ENCODE measurements around the gene DIS3L2. TPM values are rescaled to one million over a fixed set of nuclear protein-coding genes. Genes with fewer than 3 reads are reported as not detected.

DIS3L2 gene
- total and polyA plus RNA-seq, 2 experiments from 2014 or later = 15.2 to 25.3 TPM

DNA sequence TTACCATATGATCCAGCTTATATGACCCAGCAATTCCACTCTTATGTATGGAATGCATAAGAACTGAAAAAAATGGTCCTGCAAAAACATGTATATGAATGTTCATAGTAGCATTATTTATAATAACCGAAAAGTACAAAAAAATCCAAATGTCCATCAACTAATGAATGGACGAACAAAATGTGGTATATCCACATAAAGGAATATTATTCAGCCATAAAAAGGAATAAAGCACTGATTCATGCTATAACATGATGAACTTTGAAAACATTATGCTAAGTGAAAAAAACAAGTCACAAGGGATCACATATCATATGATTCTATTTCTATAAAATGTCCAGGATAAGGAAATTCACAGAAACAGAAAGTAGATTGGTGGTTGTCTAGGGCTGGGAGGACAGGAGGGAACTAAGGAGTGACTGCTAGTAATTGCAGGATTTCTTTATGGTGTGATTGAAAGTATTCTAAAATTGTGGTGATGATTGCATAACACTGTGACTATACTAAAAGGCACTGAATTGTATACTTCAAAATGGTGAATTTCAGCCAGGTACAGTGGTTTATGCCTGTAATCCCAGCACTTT lies 10.0 kb upstream of the DIS3L2 start (continued):
- TF ChIP-seq JUNB (IDR thresholded peaks at IDR 0.05; ENCODE audit: unreplicated experiment) (no peak), EZH2 (IDR thresholded peaks at IDR 0.05; ENCODE audit: low read depth, unreplicated experiment) (no peak), ZNF331 (CRISPR knock-in tag; IDR thresholded peaks at IDR 0.05; ENCODE audit: low read depth) (no peak), ZNF114 (CRISPR knock-in tag; IDR thresholded peaks at IDR 0.05) (no peak), POLR2AphosphoS5 (IDR thresholded peaks at IDR 0.05; ENCODE audit: low read depth) (no peak), ETS1 (IDR thresholded peaks at IDR 0.05) (no peak), CREB1 (CRISPR knock-in tag; IDR thresholded peaks at IDR 0.05; ENCODE audit: low read depth) (no peak), NANOG (IDR thresholded peaks at IDR 0.05; ENCODE audit: borderline replicate concordance) (no peak), STAT1 (IDR thresholded peaks at IDR 0.05; ENCODE audit: unreplicated experiment) (no peak)
- TF ChIP-seq, protein P1, sequence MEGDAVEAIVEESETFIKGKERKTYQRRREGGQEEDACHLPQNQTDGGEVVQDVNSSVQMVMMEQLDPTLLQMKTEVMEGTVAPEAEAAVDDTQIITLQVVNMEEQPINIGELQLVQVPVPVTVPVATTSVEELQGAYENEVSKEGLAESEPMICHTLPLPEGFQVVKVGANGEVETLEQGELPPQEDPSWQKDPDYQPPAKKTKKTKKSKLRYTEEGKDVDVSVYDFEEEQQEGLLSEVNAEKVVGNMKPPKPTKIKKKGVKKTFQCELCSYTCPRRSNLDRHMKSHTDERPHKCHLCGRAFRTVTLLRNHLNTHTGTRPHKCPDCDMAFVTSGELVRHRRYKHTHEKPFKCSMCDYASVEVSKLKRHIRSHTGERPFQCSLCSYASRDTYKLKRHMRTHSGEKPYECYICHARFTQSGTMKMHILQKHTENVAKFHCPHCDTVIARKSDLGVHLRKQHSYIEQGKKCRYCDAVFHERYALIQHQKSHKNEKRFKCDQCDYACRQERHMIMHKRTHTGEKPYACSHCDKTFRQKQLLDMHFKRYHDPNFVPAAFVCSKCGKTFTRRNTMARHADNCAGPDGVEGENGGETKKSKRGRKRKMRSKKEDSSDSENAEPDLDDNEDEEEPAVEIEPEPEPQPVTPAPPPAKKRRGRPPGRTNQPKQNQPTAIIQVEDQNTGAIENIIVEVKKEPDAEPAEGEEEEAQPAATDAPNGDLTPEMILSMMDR (conservative IDR thresholded peaks at IDR 0.05; ENCODE audit: low read depth in 2 of 2) = no peak
- TF ChIP-seq, protein P2, sequence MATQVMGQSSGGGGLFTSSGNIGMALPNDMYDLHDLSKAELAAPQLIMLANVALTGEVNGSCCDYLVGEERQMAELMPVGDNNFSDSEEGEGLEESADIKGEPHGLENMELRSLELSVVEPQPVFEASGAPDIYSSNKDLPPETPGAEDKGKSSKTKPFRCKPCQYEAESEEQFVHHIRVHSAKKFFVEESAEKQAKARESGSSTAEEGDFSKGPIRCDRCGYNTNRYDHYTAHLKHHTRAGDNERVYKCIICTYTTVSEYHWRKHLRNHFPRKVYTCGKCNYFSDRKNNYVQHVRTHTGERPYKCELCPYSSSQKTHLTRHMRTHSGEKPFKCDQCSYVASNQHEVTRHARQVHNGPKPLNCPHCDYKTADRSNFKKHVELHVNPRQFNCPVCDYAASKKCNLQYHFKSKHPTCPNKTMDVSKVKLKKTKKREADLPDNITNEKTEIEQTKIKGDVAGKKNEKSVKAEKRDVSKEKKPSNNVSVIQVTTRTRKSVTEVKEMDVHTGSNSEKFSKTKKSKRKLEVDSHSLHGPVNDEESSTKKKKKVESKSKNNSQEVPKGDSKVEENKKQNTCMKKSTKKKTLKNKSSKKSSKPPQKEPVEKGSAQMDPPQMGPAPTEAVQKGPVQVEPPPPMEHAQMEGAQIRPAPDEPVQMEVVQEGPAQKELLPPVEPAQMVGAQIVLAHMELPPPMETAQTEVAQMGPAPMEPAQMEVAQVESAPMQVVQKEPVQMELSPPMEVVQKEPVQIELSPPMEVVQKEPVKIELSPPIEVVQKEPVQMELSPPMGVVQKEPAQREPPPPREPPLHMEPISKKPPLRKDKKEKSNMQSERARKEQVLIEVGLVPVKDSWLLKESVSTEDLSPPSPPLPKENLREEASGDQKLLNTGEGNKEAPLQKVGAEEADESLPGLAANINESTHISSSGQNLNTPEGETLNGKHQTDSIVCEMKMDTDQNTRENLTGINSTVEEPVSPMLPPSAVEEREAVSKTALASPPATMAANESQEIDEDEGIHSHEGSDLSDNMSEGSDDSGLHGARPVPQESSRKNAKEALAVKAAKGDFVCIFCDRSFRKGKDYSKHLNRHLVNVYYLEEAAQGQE (IDR thresholded peaks at IDR 0.05; ENCODE audit: unreplicated experiment) = no peak

GRCh38 chr2:231955758-231956472 lies 5.6 kb upstream of the DIS3L2 start:
- H3F3A ChIP-seq (replicated peaks; ENCODE audit: low read depth) = 0 out of 2 replicates have a peak, but pooled peaks cover under 1% of the 10 kb centered on the region
- H3K4me3 Mint-ChIP-seq = no peak overlapping the region
- no peak overlapping the region for H3K27ac Mint-ChIP-seq
- H3K4me3 ChIP-seq = no peak overlapping the region
- no peak overlapping the region for H3K27ac ChIP-seq (ENCODE audit: low read depth)
- peaks cover 3% of the 10 kb centered on the region; the same call in 2 of the 3 replicates for H3K9me3 Mint-ChIP-seq
- peaks cover 2% of the 10 kb centered on the region; the same call in 2 of the 3 replicates for H3K36me3 Mint-ChIP-seq (ENCODE audit: low read depth)
- H3K4me1 Mint-ChIP-seq = peaks cover 3% of the 10 kb centered on the region; the same call in 2 of the 3 replicates
- H3K36me3 ChIP-seq (ENCODE audit: insufficient read depth) = no peaks in the 10 kb centered on the region
- H2AFZ ChIP-seq = peak overlapping the region; percentile 59; the same call in 1 of the 2 replicates
- H3K27me3 ChIP-seq (ENCODE audit: insufficient read depth) = no peaks in the 10 kb centered on the region
- no peak for DNase-seq (ENCODE audit: low spot score)
- H4K20me1 ChIP-seq (replicated peaks; ENCODE audit: insufficient read depth) = no peaks in the 10 kb centered on the region
- ATAC-seq = no peak
- no peak overlapping the region for H3K4me2 ChIP-seq
- no peaks in the 10 kb centered on the region for H3K79me2 ChIP-seq (replicated peaks; ENCODE audit: insufficient read depth)
- no peaks in the 10 kb centered on the region for H3K9me2 ChIP-seq (ENCODE audit: insufficient read depth)
- H3K4me1 ChIP-seq (ENCODE audit: insufficient read depth) = 0 out of 2 replicates have a peak, but pooled peaks cover 1% of the 10 kb centered on the region
- peaks cover 10% of the 10 kb centered on the region for H3K27me3 Mint-ChIP-seq (ENCODE audit: insufficient read depth, low read depth, poor library complexity)
- TF ChIP-seq ETS1 (IDR thresholded peaks at IDR 0.05) = no peak
- no peak for TF ChIP-seq JUNB (IDR thresholded peaks at IDR 0.05; ENCODE audit: unreplicated experiment)
- TF ChIP-seq STAT1 (IDR thresholded peaks at IDR 0.05; ENCODE audit: unreplicated experiment) = no peak
- TF ChIP-seq EZH2phosphoT487 (IDR thresholded peaks at IDR 0.05; ENCODE audit: unreplicated experiment) = no peak
- TF ChIP-seq EZH2 (IDR thresholded peaks at IDR 0.05; ENCODE audit: low read depth, unreplicated experiment) = no peak
- TF ChIP-seq NANOG (IDR thresholded peaks at IDR 0.05; ENCODE audit: borderline replicate concordance) = no peak
- no peak for TF ChIP-seq POLR2AphosphoS5 (IDR thresholded peaks at IDR 0.05; ENCODE audit: low read depth)
- no peak for TF ChIP-seq CREB1 (CRISPR knock-in tag; IDR thresholded peaks at IDR 0.05; ENCODE audit: low read depth)
- TF ChIP-seq, protein P1 (conservative IDR thresholded peaks at IDR 0.05; ENCODE audit: low read depth in 2 of 2) = no peak
